Measurements from ENCODE around the gene EPDR1. TPM values are rescaled to one million over a fixed set of nuclear protein-coding genes. Genes with fewer than 3 reads are reported as not detected.

Gene EPDR1
- total RNA-seq, 1 donor, result 123 TPM

DNA sequence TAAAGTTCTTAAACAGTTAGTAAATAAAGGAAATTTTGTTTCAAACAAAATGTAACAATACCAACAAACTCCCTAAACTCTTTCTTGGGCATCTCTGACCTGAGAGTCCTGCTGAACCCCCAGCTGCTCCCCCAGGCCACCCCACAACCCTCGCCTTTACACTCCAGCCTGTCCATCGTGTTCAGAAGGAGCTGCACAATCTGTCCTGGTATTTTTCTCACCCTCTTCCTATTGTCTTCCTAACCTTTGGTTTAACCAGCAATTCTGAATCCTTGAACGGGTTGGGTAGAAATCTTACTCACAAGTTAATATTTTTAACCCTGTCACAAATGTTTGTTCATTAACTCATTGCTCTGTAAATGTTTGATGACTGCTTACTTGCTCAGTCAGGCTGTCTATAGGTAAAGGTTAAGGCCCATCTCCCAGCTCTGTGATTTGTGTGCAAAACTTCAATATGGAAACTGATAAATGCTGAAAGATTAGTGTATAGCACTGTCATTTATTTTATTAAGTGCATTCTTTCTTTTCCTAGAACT lies 20.7 kb upstream of the EPDR1 start:
- Histone ChIP-seq H3K79me2 (ENCODE audit: insufficient read depth, low read length) (no peaks in the 10 kb centered on the region), H3K27ac (ENCODE audit: low read depth, low read length) (no peak overlapping the region), H4K20me1 (ENCODE audit: insufficient read depth, low read length) (no peaks in the 10 kb centered on the region), H2AFZ (ENCODE audit: low read length) (no peak overlapping the region), H3K27me3 (ENCODE audit: insufficient read depth, low read length) (peaks cover 9% of the 10 kb centered on the region), H3K4me1 (ENCODE audit: insufficient read depth, low read length) (peaks cover 16% of the 10 kb centered on the region), H3K4me3 (ENCODE audit: insufficient read depth, low read length) (no peak overlapping the region), H3K36me3 (ENCODE audit: insufficient read depth, low read length) (no peaks in the 10 kb centered on the region), H3K4me2 (ENCODE audit: insufficient read depth, low read length) (no peak overlapping the region), H3K9me3 (ENCODE audit: low read depth, low read length) (no peaks in the 10 kb centered on the region)
- DNase-seq (ENCODE audit: insufficient read length, low spot score, missing footprints), result no peak
- TF ChIP-seq, protein P1, sequence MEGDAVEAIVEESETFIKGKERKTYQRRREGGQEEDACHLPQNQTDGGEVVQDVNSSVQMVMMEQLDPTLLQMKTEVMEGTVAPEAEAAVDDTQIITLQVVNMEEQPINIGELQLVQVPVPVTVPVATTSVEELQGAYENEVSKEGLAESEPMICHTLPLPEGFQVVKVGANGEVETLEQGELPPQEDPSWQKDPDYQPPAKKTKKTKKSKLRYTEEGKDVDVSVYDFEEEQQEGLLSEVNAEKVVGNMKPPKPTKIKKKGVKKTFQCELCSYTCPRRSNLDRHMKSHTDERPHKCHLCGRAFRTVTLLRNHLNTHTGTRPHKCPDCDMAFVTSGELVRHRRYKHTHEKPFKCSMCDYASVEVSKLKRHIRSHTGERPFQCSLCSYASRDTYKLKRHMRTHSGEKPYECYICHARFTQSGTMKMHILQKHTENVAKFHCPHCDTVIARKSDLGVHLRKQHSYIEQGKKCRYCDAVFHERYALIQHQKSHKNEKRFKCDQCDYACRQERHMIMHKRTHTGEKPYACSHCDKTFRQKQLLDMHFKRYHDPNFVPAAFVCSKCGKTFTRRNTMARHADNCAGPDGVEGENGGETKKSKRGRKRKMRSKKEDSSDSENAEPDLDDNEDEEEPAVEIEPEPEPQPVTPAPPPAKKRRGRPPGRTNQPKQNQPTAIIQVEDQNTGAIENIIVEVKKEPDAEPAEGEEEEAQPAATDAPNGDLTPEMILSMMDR (IDR thresholded peaks at IDR 0.05; ENCODE audit: extremely low read depth, low read depth, low read length), result no peak

DNA sequence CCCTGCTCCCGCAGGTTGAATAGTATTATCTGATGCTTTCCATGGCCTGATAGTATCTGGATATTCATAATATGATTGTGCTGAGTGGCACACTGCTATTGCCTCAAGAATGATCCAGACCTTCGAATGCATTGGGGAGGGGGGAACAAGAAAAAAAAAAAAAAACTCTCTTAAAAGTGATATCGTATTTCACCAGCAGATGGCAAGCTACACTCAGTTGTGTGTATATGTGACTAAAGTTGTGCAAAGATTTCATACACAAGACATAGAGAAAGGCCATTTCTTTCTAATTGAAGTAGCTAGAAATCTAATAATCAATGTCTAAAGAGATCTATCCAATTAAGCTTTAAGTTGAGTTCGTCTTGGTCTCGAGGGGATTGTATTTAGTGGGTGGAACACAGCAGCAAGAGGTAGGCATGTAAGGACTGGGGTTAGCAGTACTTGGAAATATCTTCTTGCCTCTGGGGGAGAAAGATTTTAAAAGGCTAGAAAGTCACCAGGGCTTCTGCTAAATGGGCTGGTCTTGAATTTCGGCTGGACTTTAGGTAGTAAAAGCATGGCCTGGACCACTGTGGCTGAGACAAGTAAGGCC lies 19.1 kb upstream of the EPDR1 start:
- H3K27ac ChIP-seq (ENCODE audit: low read depth, low read length), result no peak overlapping the region
- no peak overlapping the region for H2AFZ ChIP-seq (ENCODE audit: low read length)
- DNase-seq (ENCODE audit: insufficient read length, low spot score, missing footprints), result peak; percentile 80

DNA sequence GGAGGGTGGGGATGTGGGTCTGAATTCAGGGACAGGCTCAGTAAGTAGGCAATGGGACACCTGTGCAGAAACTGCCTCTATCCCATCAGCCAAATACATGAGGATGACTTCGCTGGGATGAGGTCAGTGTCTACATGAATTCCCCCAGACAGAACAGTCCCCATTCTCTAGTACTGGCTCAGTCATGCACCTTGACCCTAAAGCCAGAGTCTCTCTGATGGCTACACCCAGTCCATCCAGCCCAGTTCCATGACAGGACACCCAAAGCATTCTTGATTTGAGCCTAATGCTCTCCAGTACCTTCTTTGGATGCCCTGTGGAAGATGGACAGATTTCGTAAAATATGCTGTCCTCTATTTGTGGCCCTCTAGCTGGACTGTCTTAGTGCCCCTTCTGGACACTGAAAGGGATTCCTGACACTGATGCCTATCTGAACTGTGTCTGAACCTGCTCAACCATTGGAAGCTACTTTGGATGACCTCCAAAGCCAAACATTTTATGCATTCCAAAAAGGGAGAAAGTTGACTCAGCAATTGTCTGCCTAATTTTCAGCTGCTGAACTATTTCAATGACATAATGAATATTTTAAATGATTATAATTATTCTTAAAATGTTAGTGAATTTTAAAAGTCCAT lies 18.4 kb upstream of the EPDR1 start:
- peak overlapping the region; percentile 16 for H3K4me2 ChIP-seq (ENCODE audit: insufficient read depth, low read length)
- no peaks in the 10 kb centered on the region for H4K20me1 ChIP-seq (ENCODE audit: insufficient read depth, low read length)
- no peaks in the 10 kb centered on the region for H3K9me3 ChIP-seq (ENCODE audit: low read depth, low read length)
- peak overlapping the region; percentile 18 for H3K27ac ChIP-seq (ENCODE audit: low read depth, low read length)
- peaks cover 17% of the 10 kb centered on the region for H3K4me1 ChIP-seq (ENCODE audit: insufficient read depth, low read length)
- no peak overlapping the region for H2AFZ ChIP-seq (ENCODE audit: low read length)
- TF ChIP-seq, protein P1 (IDR thresholded peaks at IDR 0.05; ENCODE audit: extremely low read depth, low read depth, low read length), result no peak
- DNase-seq (ENCODE audit: insufficient read length, low spot score, missing footprints), result no peak
- peaks cover 2% of the 10 kb centered on the region for H3K27me3 ChIP-seq (ENCODE audit: insufficient read depth, low read length)
- H3K4me3 ChIP-seq (ENCODE audit: insufficient read depth, low read length), result no peak overlapping the region
- H3K79me2 ChIP-seq (ENCODE audit: insufficient read depth, low read length), result no peaks in the 10 kb centered on the region
- H3K36me3 ChIP-seq (ENCODE audit: insufficient read depth, low read length), result no peaks in the 10 kb centered on the region

More for the DNA sequence above, 19.1 kb upstream of the EPDR1 start:
- Histone ChIP-seq H3K4me2 (ENCODE audit: insufficient read depth, low read length) (no peak overlapping the region), H3K4me1 (ENCODE audit: insufficient read depth, low read length) (peaks cover 16% of the 10 kb centered on the region), H3K79me2 (ENCODE audit: insufficient read depth, low read length) (no peaks in the 10 kb centered on the region), H4K20me1 (ENCODE audit: insufficient read depth, low read length) (no peaks in the 10 kb centered on the region), H3K9me3 (ENCODE audit: low read depth, low read length) (no peaks in the 10 kb centered on the region), H3K27me3 (ENCODE audit: insufficient read depth, low read length) (peaks cover 2% of the 10 kb centered on the region), H3K4me3 (ENCODE audit: insufficient read depth, low read length) (no peak overlapping the region), H3K36me3 (ENCODE audit: insufficient read depth, low read length) (no peaks in the 10 kb centered on the region)
- TF ChIP-seq, protein P1 (IDR thresholded peaks at IDR 0.05; ENCODE audit: extremely low read depth, low read depth, low read length), result peak; percentile 63

DNA sequence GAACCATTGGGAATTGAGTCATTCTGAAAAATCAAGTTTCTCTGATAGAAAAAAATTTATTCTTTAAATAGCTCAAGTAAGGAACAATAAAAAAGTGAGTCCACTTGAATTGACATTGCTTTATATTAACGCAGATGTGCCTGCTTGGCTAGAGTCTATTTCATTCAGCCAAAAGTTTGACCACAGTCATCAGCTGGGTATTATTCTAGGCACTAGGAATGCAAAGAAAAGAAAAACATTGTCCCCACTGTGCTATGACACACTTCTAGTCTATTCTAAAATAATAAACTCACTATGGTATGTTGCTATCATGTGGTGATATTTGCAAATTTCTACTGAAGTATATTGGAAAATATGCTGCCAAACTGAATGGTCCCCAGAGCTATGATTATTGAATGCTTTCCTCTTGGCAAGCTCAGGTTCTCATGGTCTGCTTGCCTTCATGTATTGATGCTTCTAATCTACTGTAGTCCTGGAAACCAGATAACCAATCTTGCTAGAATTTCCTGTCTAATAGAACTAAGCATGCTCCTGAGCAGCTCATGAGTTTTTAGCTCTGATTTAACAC lies 12.1 kb upstream of the EPDR1 start:
- peak overlapping the region; percentile 93 for H3K27ac ChIP-seq (ENCODE audit: low read depth, low read length)
- DNase-seq (ENCODE audit: insufficient read length, low spot score, missing footprints), result peak; percentile 69
- TF ChIP-seq, protein P1 (IDR thresholded peaks at IDR 0.05; ENCODE audit: extremely low read depth, low read depth, low read length), result no peak

More for the DNA sequence above, 12.1 kb upstream of the EPDR1 start:
- H3K4me3 ChIP-seq (ENCODE audit: insufficient read depth, low read length), result no peak overlapping the region
- no peaks in the 10 kb centered on the region for H3K36me3 ChIP-seq (ENCODE audit: insufficient read depth, low read length)
- H3K9me3 ChIP-seq (ENCODE audit: low read depth, low read length), result no peaks in the 10 kb centered on the region
- H3K27me3 ChIP-seq (ENCODE audit: insufficient read depth, low read length), result no peaks in the 10 kb centered on the region
- no peaks in the 10 kb centered on the region for H3K79me2 ChIP-seq (ENCODE audit: insufficient read depth, low read length)
- no peak overlapping the region for H2AFZ ChIP-seq (ENCODE audit: low read length)
- peaks cover 28% of the 10 kb centered on the region for H3K4me1 ChIP-seq (ENCODE audit: insufficient read depth, low read length)
- H4K20me1 ChIP-seq (ENCODE audit: insufficient read depth, low read length), result no peaks in the 10 kb centered on the region
- H3K4me2 ChIP-seq (ENCODE audit: insufficient read depth, low read length), result peak overlapping the region; percentile 34

Data from osteoblast (primary cell).